K562 (cell line): ENCODE measurements around the gene GRXCR2. TPM values are rescaled to one million over a fixed set of nuclear protein-coding genes. Genes with fewer than 3 reads are reported as not detected.

ENCODE experiments used
- BCOR ChIP-seq: fragments of 450-650 bp; IDR thresholded peaks from 2 replicates; pipeline ENCODE4 v1.6.1; 2016
- DMBX1 ChIP-seq: fragments of 250-450 bp; sonication (Bioruptor Pico); IDR thresholded peaks from 2 replicates; pipeline ENCODE4 v1.8.0; 2022; ENCODE audit warnings: inconsistent platforms, mild to moderate bottlenecking, moderate library complexity, borderline replicate concordance
- HDAC2 ChIP-seq: fragments of 450-650 bp; IDR thresholded peaks from 2 replicates; pipeline ENCODE4 v1.6.1; 2016; ENCODE audit warnings: mild to moderate bottlenecking
- MEF2A ChIP-seq: IDR thresholded peaks from 2 replicates; pipeline ENCODE4 v1.6.1; 2011; ENCODE audit warnings: low read depth, mild to moderate bottlenecking, low read length, moderate library complexity; ENCODE audit not compliant: control insufficient read depth
- NBN ChIP-seq: fragments of 450-650 bp; IDR thresholded peaks from 2 replicates; pipeline ENCODE4 v1.6.1; 2016; ENCODE audit warnings: low read depth, mild to moderate bottlenecking
- NCOA4 ChIP-seq: fragments of 450-650 bp; IDR thresholded peaks from 2 replicates; pipeline ENCODE4 v1.6.1; 2018; ENCODE audit warnings: mild to moderate bottlenecking; ENCODE audit not compliant: partially characterized antibody
- RBM25 ChIP-seq: fragments of 200-400 bp; formaldehyde crosslinking; IDR thresholded peaks from 2 replicates; pipeline ENCODE4 v1.6.1; 2018; ENCODE audit warnings: low read length, low read depth, moderate library complexity; ENCODE audit not compliant: severe bottlenecking
- ZNF445 ChIP-seq: fragments of 250-450 bp; sonication (Bioruptor Pico); IDR thresholded peaks from 2 replicates; pipeline ENCODE4 v1.4.0; 2020; ENCODE audit warnings: low read depth, mild to moderate bottlenecking, moderate library complexity
- polyA plus RNA-seq, 8 experiments: library from polyadenylated mRNA; depleted of rRNA in 4 of 8; stranded (reverse) in 5 of 8; unstranded in 3 of 8; fragments of >200 nt; fragmentation: Nextera tagmentation in 2 of 8; fragmentation: Illumina TruSeq in 1 of 8; extraction: Ambion mirVana in 2 of 8; extraction: Trizol in 1 of 8; gene quantifications; 2 replicates each; pipeline versions ENCODE4 v1.2.1 to v1.2.3, GENCODE V29; 2011 to 2014; ENCODE audit warnings: inconsistent platforms in 1 of 8, missing spikeins in 1 of 8
- total RNA-seq, 7 experiments: library from RNA; depleted of rRNA in 6 of 7; stranded (reverse); fragments of >200 nt in 6 of 7; fragmentation: Illumina TruSeq in 2 of 7; extraction: Trizol in 2 of 7; gene quantifications; 2 replicates each; pipeline versions ENCODE4 v1.2.1 to v1.2.3, GENCODE V29; 2011 to 2021; ENCODE audit warnings: low replicate concordance in 1 of 7
- TF ChIP-seq, protein P1 (sequence below): fragments of 450-650 bp; IDR thresholded peaks from 2 replicates; pipeline ENCODE4 v1.6.1; 2016; ENCODE audit warnings: mild to moderate bottlenecking, moderate library complexity
- TF ChIP-seq, protein P2 (sequence below): sonication (generic); formaldehyde crosslinking; IDR thresholded peaks from 2 replicates; pipeline ENCODE4 v1.8.0; 2022; ENCODE audit warnings: mild to moderate bottlenecking, missing genetic modification reagents
- TF ChIP-seq, protein P3 (sequence below), 2 experiments: IDR thresholded peaks; 2 replicates each; pipeline ENCODE4 v1.6.1; 2011; ENCODE audit warnings: borderline replicate concordance in 1 of 2, control low read depth in 1 of 2, low read depth in 1 of 2, low read length in 1 of 2, mild to moderate bottlenecking in 1 of 2, mixed read lengths in 1 of 2, moderate library complexity in 1 of 2; ENCODE audit not compliant: insufficient read depth in 1 of 2, insufficient read length in 1 of 2, poor library complexity in 1 of 2, severe bottlenecking in 1 of 2; ENCODE audit errors: extremely low read depth in 1 of 2
- TF ChIP-seq, protein P4 (sequence below): fragments of 250-450 bp; sonication (Bioruptor Pico); IDR thresholded peaks from 2 replicates; pipeline ENCODE4 v1.8.0; 2021; ENCODE audit warnings: moderate library complexity, mild to moderate bottlenecking, inconsistent platforms

GRXCR2 gene
- total and polyA plus RNA-seq, 9 of the 15 experiments (the other 6 are each of a cell fraction or from before 2014, with no cell fraction given) = not detected

DNA sequence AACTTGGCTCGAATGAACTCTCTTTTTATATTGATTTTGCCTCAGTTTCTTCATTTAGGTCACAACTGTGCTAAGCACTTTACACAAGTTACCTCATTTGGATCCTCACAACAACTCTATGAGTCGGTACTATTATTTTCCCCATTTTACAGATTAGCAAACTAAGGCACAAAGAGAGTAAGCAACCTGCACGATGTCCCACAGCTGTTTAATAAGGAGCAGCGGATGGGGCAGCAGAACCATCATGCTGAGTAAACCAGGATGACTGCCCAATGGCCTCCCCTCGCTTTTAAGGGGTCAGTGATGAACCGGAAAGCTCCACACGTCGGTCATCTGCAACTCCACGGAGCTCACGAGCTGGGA lies 38.3 kb downstream of the GRXCR2 start (continued):
- TF ChIP-seq, protein P1, sequence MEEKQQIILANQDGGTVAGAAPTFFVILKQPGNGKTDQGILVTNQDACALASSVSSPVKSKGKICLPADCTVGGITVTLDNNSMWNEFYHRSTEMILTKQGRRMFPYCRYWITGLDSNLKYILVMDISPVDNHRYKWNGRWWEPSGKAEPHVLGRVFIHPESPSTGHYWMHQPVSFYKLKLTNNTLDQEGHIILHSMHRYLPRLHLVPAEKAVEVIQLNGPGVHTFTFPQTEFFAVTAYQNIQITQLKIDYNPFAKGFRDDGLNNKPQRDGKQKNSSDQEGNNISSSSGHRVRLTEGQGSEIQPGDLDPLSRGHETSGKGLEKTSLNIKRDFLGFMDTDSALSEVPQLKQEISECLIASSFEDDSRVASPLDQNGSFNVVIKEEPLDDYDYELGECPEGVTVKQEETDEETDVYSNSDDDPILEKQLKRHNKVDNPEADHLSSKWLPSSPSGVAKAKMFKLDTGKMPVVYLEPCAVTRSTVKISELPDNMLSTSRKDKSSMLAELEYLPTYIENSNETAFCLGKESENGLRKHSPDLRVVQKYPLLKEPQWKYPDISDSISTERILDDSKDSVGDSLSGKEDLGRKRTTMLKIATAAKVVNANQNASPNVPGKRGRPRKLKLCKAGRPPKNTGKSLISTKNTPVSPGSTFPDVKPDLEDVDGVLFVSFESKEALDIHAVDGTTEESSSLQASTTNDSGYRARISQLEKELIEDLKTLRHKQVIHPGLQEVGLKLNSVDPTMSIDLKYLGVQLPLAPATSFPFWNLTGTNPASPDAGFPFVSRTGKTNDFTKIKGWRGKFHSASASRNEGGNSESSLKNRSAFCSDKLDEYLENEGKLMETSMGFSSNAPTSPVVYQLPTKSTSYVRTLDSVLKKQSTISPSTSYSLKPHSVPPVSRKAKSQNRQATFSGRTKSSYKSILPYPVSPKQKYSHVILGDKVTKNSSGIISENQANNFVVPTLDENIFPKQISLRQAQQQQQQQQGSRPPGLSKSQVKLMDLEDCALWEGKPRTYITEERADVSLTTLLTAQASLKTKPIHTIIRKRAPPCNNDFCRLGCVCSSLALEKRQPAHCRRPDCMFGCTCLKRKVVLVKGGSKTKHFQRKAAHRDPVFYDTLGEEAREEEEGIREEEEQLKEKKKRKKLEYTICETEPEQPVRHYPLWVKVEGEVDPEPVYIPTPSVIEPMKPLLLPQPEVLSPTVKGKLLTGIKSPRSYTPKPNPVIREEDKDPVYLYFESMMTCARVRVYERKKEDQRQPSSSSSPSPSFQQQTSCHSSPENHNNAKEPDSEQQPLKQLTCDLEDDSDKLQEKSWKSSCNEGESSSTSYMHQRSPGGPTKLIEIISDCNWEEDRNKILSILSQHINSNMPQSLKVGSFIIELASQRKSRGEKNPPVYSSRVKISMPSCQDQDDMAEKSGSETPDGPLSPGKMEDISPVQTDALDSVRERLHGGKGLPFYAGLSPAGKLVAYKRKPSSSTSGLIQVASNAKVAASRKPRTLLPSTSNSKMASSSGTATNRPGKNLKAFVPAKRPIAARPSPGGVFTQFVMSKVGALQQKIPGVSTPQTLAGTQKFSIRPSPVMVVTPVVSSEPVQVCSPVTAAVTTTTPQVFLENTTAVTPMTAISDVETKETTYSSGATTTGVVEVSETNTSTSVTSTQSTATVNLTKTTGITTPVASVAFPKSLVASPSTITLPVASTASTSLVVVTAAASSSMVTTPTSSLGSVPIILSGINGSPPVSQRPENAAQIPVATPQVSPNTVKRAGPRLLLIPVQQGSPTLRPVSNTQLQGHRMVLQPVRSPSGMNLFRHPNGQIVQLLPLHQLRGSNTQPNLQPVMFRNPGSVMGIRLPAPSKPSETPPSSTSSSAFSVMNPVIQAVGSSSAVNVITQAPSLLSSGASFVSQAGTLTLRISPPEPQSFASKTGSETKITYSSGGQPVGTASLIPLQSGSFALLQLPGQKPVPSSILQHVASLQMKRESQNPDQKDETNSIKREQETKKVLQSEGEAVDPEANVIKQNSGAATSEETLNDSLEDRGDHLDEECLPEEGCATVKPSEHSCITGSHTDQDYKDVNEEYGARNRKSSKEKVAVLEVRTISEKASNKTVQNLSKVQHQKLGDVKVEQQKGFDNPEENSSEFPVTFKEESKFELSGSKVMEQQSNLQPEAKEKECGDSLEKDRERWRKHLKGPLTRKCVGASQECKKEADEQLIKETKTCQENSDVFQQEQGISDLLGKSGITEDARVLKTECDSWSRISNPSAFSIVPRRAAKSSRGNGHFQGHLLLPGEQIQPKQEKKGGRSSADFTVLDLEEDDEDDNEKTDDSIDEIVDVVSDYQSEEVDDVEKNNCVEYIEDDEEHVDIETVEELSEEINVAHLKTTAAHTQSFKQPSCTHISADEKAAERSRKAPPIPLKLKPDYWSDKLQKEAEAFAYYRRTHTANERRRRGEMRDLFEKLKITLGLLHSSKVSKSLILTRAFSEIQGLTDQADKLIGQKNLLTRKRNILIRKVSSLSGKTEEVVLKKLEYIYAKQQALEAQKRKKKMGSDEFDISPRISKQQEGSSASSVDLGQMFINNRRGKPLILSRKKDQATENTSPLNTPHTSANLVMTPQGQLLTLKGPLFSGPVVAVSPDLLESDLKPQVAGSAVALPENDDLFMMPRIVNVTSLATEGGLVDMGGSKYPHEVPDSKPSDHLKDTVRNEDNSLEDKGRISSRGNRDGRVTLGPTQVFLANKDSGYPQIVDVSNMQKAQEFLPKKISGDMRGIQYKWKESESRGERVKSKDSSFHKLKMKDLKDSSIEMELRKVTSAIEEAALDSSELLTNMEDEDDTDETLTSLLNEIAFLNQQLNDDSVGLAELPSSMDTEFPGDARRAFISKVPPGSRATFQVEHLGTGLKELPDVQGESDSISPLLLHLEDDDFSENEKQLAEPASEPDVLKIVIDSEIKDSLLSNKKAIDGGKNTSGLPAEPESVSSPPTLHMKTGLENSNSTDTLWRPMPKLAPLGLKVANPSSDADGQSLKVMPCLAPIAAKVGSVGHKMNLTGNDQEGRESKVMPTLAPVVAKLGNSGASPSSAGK = no peak
- TF ChIP-seq RBM25 (peak; percentile 98), NBN (peak; percentile 30; the same call in 1 of the 2 replicates), HDAC2 (peak; percentile 94), BCOR (peak; percentile 99), ZNF445 (no peak), DMBX1 (CRISPR knock-in tag) (no peak), MEF2A (no peak), NCOA4 (peak; percentile 72)
- TF ChIP-seq, protein P2, sequence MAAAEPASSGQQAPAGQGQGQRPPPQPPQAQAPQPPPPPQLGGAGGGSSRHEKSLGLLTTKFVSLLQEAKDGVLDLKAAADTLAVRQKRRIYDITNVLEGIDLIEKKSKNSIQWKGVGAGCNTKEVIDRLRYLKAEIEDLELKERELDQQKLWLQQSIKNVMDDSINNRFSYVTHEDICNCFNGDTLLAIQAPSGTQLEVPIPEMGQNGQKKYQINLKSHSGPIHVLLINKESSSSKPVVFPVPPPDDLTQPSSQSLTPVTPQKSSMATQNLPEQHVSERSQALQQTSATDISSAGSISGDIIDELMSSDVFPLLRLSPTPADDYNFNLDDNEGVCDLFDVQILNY (CRISPR knock-in tag) = no peak
- TF ChIP-seq, protein P3, sequence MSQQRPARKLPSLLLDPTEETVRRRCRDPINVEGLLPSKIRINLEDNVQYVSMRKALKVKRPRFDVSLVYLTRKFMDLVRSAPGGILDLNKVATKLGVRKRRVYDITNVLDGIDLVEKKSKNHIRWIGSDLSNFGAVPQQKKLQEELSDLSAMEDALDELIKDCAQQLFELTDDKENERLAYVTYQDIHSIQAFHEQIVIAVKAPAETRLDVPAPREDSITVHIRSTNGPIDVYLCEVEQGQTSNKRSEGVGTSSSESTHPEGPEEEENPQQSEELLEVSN (IDR thresholded peaks at IDR 0.05; ENCODE audit: borderline replicate concordance in 1 of 2, extremely low read depth in 1 of 2, insufficient read depth in 1 of 2, insufficient read length in 1 of 2, low read depth in 1 of 2, low read length in 1 of 2, poor library complexity in 1 of 2, severe bottlenecking in 1 of 2) = no peak
- TF ChIP-seq, protein P4, sequence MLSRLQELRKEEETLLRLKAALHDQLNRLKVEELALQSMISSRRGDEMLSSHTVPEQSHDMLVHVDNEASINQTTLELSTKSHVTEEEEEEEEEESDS = no peak
